Measurements from ENCODE around the gene GNAS. TPM values are rescaled to one million over a fixed set of nuclear protein-coding genes. Genes with fewer than 3 reads are reported as not detected.

Gene GNAS
- total and polyA plus RNA-seq, 4 donors = 115 to 360 (median 277) TPM

GRCh38 chr20:58901488-58902402, 49.2 kb downstream of the GNAS start (continued):
- no peak for TF ChIP-seq ATF3 (IDR thresholded peaks at IDR 0.05)
- no peak for TF ChIP-seq MAX (IDR thresholded peaks at IDR 0.05)
- no peak for TF ChIP-seq GABPA (IDR thresholded peaks at IDR 0.05 in 1 of 2, conservative IDR thresholded peaks at IDR 0.05 in 1 of 2)
- TF ChIP-seq CTCF (IDR thresholded peaks at IDR 0.05; ENCODE audit: low read depth, low read length, missing input control) = no peak
- no peak for TF ChIP-seq SP1 (IDR thresholded peaks at IDR 0.05)
- TF ChIP-seq JUND (IDR thresholded peaks at IDR 0.05) = no peak
- no peak for TF ChIP-seq FOXA2 (IDR thresholded peaks at IDR 0.05)
- no peak for TF ChIP-seq FOXA1 (IDR thresholded peaks at IDR 0.05)

GRCh38 chr20:58903614-58904013, 51.1 kb downstream of the GNAS start:
- DNase-seq (ENCODE audit: low spot score) = no peak
- TF ChIP-seq ATF3 (IDR thresholded peaks at IDR 0.05) (no peak), HNF4A (conservative IDR thresholded peaks at IDR 0.05) (no peak), REST (IDR thresholded peaks at IDR 0.05) (no peak), YY1 (IDR thresholded peaks at IDR 0.05) (no peak), MAX (IDR thresholded peaks at IDR 0.05) (no peak), EGR1 (IDR thresholded peaks at IDR 0.05; ENCODE audit: low read depth in 2 of 2) (no peak), RAD21 (IDR thresholded peaks at IDR 0.05) (no peak), ZBTB33 (IDR thresholded peaks at IDR 0.05) (no peak), FOXA2 (IDR thresholded peaks at IDR 0.05) (no peak), HNF4G (IDR thresholded peaks at IDR 0.05) (no peak), FOXA1 (IDR thresholded peaks at IDR 0.05) (no peak), NR2F2 (IDR thresholded peaks at IDR 0.05) (no peak), CTCF (IDR thresholded peaks at IDR 0.05; ENCODE audit: low read depth, low read length, missing input control) (no peak), RXRA (IDR thresholded peaks at IDR 0.05) (no peak)
- Histone ChIP-seq H3K4me3 (ENCODE audit: low read depth in 1 of 3, low read length in 3 of 3) (no peak overlapping the region), H3K9ac (ENCODE audit: low read depth in 1 of 2, low read length in 2 of 2) (no peak overlapping the region), H3K27ac (ENCODE audit: low read depth in 1 of 2, low read length in 2 of 2) (no peak overlapping the region), H3K9me3 (ENCODE audit: control insufficient read depth in 4 of 4, low read length in 3 of 4) (no peaks in the 10 kb centered on the region), H3K36me3 (ENCODE audit: control insufficient read depth in 4 of 4, insufficient read depth in 3 of 4, low read depth in 1 of 4, low read length in 3 of 4) (peaks cover 4 to 40% (median 38%) of the 10 kb centered on the region in 4 donors), H3K4me1 (ENCODE audit: control insufficient read depth in 4 of 4, insufficient read depth in 4 of 4, low read length in 3 of 4) (peaks cover 0 to 6% (median 3%) of the 10 kb centered on the region in 4 donors), H3K27me3 (ENCODE audit: control insufficient read depth in 4 of 4, insufficient read depth in 4 of 4, low read length in 3 of 4) (no peaks in the 10 kb centered on the region)
- 85% methylated on average over 9 of the region's 9 CpGs for WGBS

Data from liver (tissue), 9 donors.